Epithelial cell of alveolus of lung (primary cell): Measurements from ENCODE around the gene IMP3. TPM values are rescaled to one million over a fixed set of nuclear protein-coding genes. Genes with fewer than 3 reads are reported as not detected.

Experiments used
- total RNA-seq: library from RNA; depleted of rRNA; stranded (reverse); fragments of >200 nt; gene quantifications from 2 replicates; pipeline ENCODE4 v1.2.1, GENCODE V29; 2015

Gene IMP3
- total RNA-seq = 95.4 and 97.6 TPM in 2 replicates

GRCh38 chr15:75639709-75640482 lies at the start of gene IMP3:
TSS of gene IMP3 (minus strand) at chr15:75640224. CDS start at chr15:75640168, 56 bp downstream.

GRCh38 chr15:75647370-75648155 lies 7.5 kb upstream of the IMP3 start, which contains the start of gene SNX33:
TSS of gene SNX33 (plus strand) at chr15:75647912. CDS start at chr15:75649103, 1,191 bp downstream.

GRCh38 chr15:75625542-75626347 lies 14.3 kb downstream of the IMP3 start, which contains the start of gene SNUPN:
TSS of gene SNUPN (minus strand) at chr15:75625725. CDS start at chr15:75621051, 4,674 bp downstream.

Other genes starting within 250 kb of the IMP3 start
- 30.4 and 30.5 TPM in 2 replicates for gene SIN3A, start 188.5 kb downstream of the IMP3 start, total RNA-seq
- 21.2 and 22.9 TPM in 2 replicates for gene PTPN9, start 60.9 kb downstream of the IMP3 start, total RNA-seq
- gene SNUPN, start 14.5 kb downstream of the IMP3 start, total RNA-seq = 27.4 and 28.6 TPM in 2 replicates
- gene SNX33, start 7.7 kb upstream of the IMP3 start, total RNA-seq = 21.2 and 24.2 TPM in 2 replicates
- gene CSPG4, start 72.6 kb upstream of the IMP3 start, total RNA-seq = 17.1 and 33.9 TPM in 2 replicates
- 23.2 and 31.9 TPM in 2 replicates for gene UBE2Q2, start 203.2 kb upstream of the IMP3 start, total RNA-seq